HG03521 (cell line): Measurements from ENCODE around the gene LRSAM1.

Experiments
- ATAC-seq: cut with Tn5 transposase; IDR thresholded peaks from one replicate; pipeline ENCODE4 v1.9.1; 2021; ENCODE audit warnings: mild to moderate bottlenecking, moderate library complexity; ENCODE audit not compliant: unreplicated experiment

The LRSAM1 gene

DNA sequence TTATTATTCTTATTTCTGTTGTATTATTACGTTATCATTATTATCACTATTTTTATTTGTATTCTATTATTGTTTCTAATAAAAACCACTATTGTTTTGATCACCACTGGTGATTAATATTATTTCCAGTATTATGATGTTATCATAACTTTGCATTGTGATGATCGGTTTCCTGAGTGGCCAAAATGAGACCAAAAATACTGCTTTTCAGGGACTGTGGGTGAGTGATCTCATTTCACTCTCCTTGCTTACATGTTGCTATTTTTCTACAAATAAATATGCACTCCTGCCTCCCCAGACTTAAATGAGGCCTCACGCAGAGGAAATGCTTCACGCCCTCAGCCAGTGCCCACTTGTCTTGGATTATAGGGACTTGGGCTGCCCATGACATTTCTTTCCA lies 78.4 kb downstream of the LRSAM1 start:
- no peak for ATAC-seq

DNA sequence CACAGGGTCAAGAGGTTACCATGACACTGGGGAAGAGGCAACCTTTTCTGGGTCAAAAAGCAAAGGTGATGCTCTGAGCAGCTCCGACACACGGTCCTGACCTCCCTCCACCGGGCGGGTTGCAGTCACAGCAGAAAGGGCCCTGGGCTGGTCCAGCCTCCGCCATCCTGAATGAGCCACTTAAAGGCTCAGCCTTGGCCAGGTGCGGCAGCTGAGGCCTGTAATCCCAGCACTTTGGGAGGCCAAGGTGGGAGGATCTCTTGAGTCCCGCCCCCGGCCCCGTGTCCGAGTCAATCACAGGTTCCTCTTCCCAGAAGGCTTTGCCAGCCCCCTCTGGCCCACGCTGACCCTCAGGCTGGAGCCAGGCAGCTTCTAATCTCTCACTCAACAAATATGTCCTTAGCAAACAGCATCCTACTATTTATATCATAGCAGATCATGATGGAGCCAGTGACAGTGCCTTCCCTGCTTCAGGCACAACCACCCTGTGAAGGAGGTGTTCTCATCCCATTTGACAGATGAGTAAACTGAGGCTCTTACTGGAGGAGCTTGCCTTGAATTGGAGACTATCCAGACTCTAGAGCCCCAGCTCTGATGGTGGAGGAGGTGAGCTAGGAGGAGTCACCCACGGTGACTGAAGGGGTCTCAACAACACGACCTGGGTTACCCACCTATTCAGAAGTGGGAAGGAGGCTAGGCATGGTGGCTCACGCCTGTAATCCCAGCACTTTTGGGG lies 79.1 kb downstream of the LRSAM1 start:
- ATAC-seq, result no peak

DNA sequence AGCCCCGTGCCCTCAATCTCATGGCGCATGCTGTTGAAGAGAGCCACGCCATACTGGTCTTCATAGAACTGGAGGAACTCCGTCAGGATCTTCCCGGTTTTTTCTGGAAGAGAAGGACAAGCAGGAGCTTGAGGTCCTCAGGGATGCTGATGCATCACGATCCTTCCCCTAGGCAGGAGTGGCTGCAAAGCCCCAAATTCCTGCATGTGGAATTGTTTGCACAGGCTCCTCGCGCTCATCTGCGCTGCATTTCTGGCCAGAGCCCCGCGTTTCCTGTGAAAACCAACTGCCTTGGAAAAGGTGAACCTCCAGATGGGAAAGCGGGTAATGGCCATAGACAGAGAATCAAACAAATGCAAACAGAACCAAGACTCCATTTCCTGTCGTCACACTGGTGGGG lies 80.4 kb downstream of the LRSAM1 start:
- no peak for ATAC-seq

DNA sequence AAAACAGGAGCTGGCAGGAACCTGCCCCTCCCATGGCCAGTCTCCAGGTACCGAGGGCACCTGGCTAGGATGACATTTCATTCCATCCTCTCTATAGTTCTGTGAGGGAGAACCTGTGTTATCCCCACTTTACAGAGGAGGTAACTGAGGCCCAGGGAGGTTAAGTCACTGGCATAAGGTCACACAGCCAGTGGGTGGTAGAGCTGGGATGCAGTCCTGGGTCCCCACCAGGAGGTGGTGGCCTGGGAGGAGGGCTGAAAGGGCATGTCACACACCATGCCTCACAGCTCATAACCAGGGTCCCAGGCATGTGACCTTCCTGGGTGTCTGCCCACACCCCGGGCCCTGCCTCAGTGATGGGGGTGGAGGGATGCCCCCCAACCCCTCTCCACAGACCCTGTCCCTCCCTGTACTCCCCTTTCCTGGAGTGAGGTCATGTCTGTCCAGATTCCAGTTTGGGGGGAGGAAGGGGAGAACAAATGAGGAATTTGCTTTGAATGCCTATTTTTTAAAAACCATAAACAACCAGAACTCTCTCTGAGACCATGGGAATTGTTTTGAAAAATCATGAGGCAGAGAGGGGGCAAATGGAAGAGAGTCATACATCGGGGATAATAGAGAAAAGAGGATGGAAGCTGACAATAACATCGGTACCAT lies 83.1 kb downstream of the LRSAM1 start:
- ATAC-seq, result no peak

DNA sequence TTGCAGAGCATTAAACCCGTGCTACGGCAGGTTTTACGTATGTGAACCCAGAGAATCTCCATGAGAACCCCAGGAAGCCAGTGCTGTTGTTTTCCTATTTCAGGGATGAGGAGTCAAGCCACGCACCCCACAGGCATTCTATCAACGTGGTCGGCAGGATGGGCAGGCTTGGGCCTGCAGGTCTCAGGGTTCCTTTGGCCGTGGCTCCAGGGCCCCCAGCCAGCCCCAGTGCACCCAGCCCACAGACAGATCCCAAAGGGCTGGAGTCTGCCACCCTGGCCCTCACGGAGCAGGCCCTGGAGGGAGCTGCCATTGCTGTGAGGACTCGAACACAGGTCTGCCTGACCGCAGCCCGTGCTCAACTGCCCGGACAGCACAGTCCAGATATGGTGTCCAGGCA lies 83.6 kb downstream of the LRSAM1 start:
- ATAC-seq, result no peak

DNA sequence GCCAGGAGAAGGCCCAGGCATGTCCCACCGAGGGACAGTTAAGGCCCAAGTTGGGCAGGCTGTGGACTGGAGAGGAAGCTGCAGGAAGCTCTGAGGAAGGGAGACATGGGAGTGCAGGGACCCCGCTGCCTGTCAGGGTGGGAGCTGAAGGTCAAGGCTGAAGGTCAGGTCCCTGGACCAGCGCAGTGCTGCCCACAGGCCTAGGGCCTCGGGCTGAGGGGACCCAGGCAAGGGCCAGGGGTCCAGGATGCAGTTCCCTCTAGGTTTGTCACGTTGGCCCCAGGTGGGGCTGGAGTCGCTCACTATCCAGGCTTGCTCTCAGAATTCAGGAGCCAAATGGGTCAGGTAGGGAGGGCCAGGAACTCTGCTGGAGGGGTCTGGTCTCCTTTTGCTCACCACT lies 84.1 kb downstream of the LRSAM1 start:
- no peak for ATAC-seq

DNA sequence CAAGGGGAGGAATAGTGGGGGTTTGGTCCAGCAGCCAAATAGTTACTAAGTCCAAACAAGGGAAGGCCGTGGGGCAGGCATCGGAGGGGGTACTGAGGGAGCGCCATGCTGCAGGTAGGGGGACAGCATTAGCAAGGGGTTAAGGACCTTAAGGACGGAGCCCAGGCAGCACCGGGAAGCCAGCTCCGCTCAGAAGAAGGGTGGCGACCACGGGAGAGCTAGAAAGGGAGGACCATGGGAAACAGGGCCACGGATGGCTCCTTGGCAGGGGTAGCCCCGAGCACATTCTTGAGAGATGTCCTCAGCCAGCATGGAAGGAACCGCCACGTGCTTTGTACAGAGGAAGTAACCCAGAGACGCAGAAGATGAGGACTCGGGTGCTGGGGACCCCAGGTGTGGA lies 84.5 kb downstream of the LRSAM1 start:
- ATAC-seq, result no peak

DNA sequence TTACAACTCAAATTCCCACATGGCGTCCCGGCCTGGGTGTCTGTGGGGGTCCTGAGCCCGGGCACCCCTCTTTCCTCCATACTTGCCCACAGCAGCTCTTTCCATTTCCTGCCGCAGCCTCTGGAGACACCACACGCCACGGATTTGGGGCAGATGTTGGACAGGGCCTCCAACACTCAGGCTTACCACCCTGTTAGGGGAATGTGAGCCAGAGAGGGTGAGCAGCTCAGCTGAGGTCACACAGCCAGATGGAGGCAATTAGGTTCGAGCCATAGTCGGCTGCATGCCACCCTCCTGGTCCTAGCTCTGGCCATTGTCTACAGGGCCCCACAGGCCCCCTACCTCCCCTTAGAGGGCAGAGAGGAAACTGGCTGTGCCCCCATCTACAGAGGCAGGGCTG lies 85.2 kb downstream of the LRSAM1 start:
- no peak for ATAC-seq

DNA sequence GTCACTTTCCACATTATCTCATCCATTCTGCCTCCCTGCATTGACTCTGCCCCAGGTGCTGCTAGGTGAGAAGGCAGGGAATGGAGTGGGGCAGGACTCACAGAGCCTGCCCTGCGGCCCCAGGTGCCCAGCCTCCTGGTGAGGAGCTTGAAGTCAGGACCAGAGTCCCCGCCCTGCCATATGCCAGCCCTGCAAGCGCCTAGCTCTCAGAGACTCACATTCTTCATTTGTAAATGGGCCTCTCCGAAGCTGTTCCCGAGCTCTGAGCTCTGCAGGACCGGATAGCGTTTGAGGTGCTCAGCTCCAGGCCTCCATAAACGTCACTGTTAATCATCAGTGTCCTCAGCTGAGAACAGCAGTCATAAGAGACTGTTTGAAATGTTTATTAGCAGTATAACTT lies 85.7 kb downstream of the LRSAM1 start:
- no peak for ATAC-seq

DNA sequence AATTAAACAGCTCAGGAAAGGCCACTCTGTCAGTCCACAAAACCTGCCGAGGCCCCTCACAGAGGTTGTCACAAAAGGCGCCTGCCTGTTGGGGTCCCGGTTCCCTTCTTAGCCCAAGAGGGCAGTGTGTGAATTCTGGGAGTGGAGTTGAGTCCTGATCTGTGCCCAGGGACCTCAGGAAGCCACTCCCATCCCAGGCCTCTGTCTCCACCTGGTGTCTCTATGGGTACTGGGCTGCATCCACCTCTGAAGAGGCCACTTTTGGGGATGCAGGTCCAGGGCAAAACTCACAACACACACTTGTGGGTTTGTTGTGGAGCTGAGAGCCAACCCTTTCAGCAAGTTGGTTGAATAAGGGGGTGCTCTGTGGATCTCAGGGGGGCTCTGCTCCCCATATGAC lies 86.5 kb downstream of the LRSAM1 start:
- ATAC-seq, result no peak

DNA sequence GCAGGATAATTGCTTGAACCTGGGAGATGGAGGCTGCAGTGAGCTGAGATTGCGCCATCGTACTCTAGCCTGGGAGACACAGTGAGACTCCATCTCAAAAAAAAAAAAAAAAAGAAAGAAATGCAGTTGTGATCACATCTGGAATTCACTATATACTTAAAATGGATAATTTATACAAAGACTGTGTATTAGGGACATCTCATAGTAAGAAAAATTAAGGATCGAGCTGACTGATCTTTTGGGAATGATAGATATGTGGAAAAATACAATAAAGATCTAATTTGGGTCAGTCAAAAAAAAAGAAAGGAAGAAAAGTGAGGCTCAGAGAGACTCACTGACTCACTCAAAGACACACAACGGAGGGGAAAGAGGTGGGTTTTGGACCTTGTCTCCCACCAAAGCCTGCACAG lies 87.5 kb downstream of the LRSAM1 start:
- ATAC-seq, result no peak

DNA sequence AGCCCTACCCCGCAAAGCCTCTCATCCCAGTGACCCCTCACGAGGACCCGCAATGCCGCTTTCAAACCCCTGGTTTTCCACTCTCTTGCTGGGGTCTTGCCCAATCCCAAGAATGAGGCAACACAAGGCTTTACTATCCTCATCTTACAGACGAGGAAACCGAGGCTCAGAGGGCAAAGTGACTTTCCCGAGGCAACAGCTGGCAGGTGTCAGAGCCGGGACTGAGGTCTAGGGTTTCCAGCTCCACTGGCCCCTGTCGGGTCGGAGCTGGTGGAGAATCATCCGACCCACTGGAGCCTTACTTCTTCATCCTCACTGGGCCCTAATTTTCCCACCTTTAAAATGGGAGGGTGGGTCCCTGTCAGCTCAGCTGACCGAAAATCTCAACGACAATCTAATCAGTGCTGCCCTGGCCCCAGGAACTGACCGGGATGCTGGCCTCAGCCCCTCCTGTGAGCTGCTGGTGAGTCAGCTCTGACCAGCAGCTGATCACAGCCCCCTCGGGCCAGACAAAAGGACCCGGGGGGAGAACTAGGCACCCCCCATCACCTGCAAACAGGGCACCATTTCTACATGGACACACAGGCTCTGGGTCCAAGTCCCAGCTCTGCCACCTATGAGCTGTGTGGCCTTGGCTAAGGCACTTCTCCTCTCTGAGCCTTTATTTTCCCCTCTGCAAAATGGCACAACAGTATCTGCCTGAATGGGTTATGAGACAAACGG lies 88.1 kb downstream of the LRSAM1 start:
- ATAC-seq, result no peak

DNA sequence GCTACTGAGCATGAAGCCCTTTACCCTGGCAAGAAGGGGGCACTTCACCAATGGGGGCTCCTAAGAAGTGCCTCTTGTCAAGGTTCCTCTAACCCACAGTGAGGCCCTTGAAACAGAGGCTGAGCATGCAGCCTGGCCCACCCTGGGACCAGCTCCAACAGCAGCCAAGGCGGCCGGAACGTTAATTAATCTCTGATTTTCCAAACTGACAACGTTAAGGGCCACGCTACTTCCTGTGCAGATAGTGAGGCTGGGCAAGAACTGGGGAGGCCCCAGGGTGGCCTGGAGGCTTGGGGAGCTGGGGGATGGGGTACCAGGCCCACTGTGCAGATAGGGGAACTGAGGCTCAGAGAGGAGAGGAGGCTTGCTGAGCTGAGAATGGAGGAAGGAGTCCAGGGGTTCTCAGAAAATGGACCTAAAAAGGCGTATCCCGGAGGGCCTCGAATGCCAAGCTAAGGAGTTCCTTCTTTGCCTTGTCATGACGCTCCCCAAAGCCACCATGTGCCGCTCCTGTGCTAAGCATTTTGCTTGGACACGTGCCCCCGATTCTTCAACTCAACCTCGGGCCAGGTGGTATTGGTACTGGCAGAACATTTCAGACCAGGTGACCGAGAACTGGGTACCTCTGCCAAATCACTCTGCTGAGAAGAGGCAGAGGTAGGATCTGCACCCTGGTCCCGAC lies 88.8 kb downstream of the LRSAM1 start:
- ATAC-seq, result no peak

DNA sequence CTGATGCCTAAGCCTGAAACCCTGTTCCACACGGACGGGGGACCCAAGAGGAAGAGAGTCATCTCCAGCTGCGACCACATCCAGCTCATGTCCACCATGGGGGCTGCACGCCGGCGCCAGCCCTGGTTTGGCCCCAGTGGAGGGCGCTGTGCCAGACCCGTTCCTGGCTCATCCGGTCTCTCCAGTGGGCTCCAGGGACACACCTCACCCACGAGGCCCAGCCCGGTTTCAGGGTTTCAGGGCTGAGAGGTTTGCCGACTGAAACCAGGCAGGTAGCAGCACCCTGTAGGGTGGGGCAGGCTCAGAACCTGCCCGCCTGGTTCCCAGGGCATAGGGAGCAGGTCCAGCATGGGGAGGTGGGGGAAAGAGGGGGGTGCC lies 89.3 kb downstream of the LRSAM1 start:
- no peak for ATAC-seq

DNA sequence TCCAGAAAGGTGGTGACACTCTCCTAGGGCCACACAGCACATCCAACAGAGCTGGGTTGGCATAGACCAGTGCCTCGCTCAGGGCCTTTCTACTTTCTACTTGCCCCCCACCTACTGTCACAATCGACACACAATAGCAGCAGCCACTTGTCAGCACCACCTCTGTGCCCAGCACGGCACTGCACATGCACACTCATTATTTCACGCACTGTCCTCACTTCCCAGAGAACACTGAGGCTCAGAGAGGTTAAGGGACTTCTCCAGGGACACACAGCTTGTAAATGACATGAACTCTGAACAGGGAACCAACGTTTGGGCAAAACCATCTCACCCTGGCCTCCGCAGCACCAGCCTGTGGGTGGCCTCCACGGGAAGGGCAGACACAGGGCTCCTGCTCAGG lies 89.9 kb downstream of the LRSAM1 start:
- ATAC-seq, result no peak

DNA sequence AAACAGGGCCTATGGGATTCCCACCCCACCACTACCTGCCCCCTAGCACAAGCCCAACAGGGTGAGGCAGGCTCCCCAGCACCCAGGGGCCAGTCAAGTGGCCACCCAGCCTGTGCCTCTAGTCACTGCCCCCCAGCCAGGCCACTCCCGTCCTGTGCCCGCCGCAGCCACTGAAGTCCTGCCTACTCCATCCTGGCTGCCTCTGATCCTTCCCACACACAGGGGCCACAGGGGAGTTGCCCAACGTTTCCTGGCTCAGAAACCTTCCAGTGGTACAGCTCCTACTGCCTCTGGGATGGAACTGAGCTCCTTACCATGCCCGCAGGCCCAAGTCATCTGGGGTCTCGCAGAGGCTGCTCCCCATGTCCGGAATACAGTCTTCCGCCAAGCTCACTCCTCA lies 90.6 kb downstream of the LRSAM1 start:
- no peak for ATAC-seq

DNA sequence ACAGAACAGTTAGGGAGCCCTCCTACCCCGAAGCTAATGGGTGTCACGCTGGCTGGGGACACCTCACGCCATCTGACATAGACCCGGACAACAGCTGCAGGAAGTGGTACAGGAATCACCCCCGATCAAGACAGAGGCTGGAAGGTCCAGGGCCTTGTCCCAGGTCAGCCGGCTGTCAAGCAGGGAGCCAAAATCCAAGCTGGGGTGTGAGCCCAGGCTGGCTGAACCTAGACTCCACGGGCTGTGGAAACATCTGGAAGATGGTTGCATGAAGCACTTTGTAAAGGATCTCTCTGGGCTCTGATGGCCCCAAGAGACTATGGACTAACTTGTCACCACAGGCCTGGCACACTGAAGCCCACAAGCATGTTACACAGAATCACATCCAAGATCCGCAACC lies 91.9 kb downstream of the LRSAM1 start:
- ATAC-seq, result no peak

DNA sequence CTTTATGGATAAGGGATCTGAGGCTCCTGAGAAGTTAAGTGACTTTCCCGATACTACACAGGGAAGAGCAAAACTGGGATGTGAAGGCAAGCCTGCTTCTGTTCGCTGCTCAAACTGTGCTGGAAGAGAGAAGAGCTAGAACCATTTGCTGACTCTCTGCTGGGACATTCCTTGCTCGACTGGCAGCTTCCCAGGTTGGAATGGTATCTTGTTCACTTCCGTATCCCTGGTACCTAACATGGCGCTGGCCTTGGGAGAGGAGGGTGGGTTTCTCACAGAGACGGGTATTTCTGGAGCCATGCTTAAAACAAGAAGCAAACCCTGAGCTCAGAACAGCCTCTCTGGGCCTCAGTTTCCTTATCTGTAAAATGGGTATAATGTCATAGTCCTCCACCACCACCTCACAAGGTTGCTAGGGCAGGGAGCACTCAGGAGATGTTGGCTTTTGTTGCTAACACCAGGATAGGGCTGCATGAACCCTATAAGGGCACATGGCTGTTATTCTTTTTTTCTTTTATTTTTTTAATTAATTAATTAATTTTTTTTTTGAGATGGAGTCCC lies 92.7 kb downstream of the LRSAM1 start:
- no peak for ATAC-seq

DNA sequence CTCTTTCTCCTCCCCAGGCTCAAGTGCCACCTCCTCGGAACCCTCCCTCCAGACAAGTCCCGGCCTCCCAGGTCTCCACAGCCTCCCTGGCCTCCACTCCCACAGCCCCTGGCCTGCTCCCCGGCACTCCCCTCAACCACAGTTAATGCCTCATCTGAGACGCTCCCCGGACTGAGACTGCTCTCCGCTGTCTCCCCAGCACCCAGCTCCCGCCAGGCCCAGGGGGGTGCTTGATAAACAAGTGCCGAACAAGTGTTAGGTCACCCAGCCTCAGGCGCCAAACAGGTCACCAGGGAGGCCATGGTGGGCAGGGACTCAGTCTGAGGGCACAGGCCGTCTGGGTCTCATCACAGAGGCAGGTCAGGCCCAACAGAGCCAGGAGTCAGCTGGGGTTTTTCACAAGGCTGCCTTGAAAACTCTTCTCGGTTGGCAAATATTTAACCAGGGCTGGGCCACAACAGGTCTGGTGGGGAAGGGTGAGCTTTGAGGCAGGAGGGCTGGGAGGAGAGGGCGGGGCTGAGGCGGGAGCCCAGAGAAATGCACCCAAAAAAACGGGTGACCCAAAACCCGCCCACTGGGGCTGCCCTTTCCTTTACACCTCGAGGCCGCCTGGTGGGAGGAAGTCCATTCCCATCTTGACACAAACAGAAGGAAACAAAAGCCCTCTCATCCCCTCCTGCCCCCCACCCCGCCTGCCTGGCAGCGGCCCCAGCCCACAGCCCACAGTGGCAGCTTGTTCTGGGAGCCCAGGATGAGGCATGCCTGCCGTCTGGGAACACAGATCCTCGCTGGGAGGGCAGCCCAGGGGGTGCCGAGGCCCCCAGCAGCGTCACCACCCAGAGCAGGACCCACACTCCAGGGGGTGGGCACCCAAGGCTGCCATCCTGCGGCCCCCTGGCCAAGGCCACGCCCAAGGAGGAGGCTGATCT lies 94.2 kb downstream of the LRSAM1 start:
- no peak for ATAC-seq

DNA sequence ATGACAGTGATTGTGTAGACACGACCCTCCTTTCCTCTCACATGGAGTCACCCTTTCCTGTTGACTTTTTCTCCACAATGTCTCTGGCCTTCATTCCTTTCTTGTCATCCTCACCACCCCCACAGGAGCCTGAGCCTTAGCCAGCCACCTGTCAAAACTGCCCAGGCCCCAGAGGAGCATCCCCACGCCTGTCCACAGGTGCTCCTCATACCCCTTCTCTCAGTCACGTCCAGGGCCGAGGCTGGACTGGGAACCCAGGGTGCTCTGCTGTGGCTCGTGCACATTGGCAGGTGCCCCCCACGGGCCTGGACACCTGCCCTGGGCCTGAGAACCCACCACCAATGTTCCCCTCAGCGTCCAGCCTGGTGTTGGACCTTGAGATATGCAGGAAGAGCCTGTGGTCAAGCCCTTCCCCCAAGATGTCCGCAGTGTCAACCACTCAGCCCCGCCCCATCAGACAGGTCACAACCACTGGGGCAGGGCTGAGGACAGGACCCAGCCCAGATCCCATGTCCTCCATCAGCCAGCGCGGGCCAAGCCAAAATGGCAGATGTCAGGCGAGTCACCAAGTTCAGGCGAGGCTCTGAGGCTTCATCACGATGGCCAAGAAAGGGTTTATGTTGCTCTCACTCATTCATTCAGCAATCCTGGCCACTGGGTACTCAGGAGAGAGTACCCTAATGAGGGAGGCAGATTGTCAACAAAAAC lies 95.0 kb downstream of the LRSAM1 start:
- no peak for ATAC-seq
